ENCODE measurements around the gene ZFHX2. TPM values are rescaled to one million over a fixed set of nuclear protein-coding genes. Genes with fewer than 3 reads are reported as not detected.
"Not testable (repeated sequence)": the region's sequence is repeated elsewhere in the genome, so short reads cannot be mapped to it uniquely, and the experiment has no call there.

ZFHX2 gene
- 1 to 10 TPM; 1.2 to 1.4 TPM for total RNA-seq

DNA sequence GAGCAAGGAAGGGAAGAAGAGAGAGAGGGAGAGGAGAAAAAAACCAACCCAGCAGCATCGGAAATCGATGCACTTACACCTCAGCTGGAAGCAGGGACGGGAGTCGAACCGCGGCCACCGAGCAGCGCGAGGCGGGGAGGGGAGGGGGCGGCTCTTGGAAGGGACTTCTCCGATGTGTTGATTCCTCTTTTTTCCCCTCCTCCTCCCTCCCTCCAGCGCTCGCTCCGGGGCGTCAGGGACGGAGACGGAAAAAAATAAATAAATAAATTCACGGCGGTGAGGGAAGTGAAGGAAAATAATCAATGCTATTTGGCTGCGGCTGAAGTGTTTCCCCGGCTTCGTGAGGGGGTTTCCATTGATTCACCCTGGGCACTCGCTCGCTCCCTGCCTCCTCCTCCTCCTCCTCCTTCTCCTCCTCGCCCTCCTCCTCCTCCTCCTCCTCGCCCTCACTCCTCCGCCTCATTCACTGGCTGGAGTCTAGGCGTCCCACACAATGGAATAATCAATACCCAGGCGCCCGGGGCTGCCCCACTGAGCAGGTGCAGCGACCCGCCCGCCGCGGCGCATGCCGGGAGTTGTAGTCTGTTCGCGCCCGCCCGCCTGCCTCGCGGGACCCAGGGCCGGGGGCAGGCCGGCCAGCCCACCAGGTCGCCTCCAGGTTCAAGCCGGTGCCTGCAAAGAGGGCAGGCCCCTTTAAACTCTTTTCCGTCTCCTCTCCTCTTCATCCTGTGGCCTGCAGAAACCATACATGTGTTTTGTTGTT, at the start of gene ZFHX2:
Gene ZFHX2, minus strand, starts transcription at position 500 of the 763 bp plus-strand sequence. CDS start 16,440 bp downstream, outside the sequence.
- CTCF ChIA-PET = interaction anchor here (0.8 to 8.1 kb wide), 8 partner anchors 10 to 403 kb away, joined by 3 to 63 read pairs (median 3); no protein-coding TSS in a partner anchor
- H3K4me1 Mint-ChIP-seq (ENCODE audit: low read depth) = peaks cover 11% of the 10 kb centered on the region
- no peaks in the 10 kb centered on the region for H3K36me3 Mint-ChIP-seq
- H3K27ac Mint-ChIP-seq = peak within 1 kb of the TSS; percentile 55
- DNase-seq = peak; percentile 85
- intact Hi-C loops (cut with micrococcal nuclease) = loop anchor here (1.0 to 2.0 kb wide), 4 partner anchors 15 to 457 kb away; partner anchors contain the start of genes ACIN1, AP1G2, C14orf119 and NGDN
- no peaks in the 10 kb centered on the region for H3K9me3 Mint-ChIP-seq
- H3K4me3 Mint-ChIP-seq = no peak within 1 kb of the TSS
- H3K27me3 Mint-ChIP-seq = no peaks in the 10 kb centered on the region
- POLR2A ChIA-PET = interaction anchor here (1.1 kb wide), 1 partner anchor 10 kb away, joined by 4 read pairs; no protein-coding TSS in a partner anchor

- H3K27me3 Mint-ChIP-seq = no peaks in the 10 kb centered on the region
- H3K4me1 Mint-ChIP-seq (ENCODE audit: low read depth) = peaks cover 4% of the 10 kb centered on the region
- H3K4me3 Mint-ChIP-seq = no peak overlapping the region
- ChIA-PET CTCF (interaction anchor here (1.8 to 3.5 kb wide), 3 partner anchors 10 to 31 kb away, joined by 6 to 14 read pairs (median 11); no protein-coding TSS in a partner anchor), POLR2A (no interaction called here)
- H3K9me3 Mint-ChIP-seq = peaks cover 4% of the 10 kb centered on the region
- no peaks in the 10 kb centered on the region for H3K36me3 Mint-ChIP-seq
- intact Hi-C loops (cut with micrococcal nuclease) = no loop called here
- no peak overlapping the region for H3K27ac Mint-ChIP-seq
- DNase-seq = no peak
These were observed 49.2 kb upstream of the ZFHX2 start for GRCh38 chr14:23600806-23601205.

- no peaks in the 10 kb centered on the region for H3K27me3 Mint-ChIP-seq
- POLR2A ChIA-PET = no interaction called here
- H3K4me3 Mint-ChIP-seq = no peak overlapping the region
- CTCF ChIA-PET = interaction anchor here (1.8 to 3.5 kb wide), 3 partner anchors 10 to 32 kb away, joined by 6 to 14 read pairs (median 11); no protein-coding TSS in a partner anchor
- H3K27ac Mint-ChIP-seq = no peak overlapping the region
- no peak for DNase-seq
- intact Hi-C loops (cut with micrococcal nuclease) = no loop called here
- no peaks in the 10 kb centered on the region for H3K36me3 Mint-ChIP-seq
- H3K9me3 Mint-ChIP-seq = peaks cover 4% of the 10 kb centered on the region
- no peaks in the 10 kb centered on the region for H3K4me1 Mint-ChIP-seq (ENCODE audit: low read depth)
These were observed 48.8 kb upstream of the ZFHX2 start for GRCh38 chr14:23600322-23600707.

- CTCF ChIA-PET; H3K36me3 Mint-ChIP-seq; H3K27me3 Mint-ChIP-seq; DNase-seq; intact Hi-C loops (cut with micrococcal nuclease); H3K4me3 Mint-ChIP-seq; H3K4me1 Mint-ChIP-seq (ENCODE audit: low read depth); H3K27ac Mint-ChIP-seq; POLR2A ChIA-PET; H3K9me3 Mint-ChIP-seq: not testable (repeated sequence)
These were observed 42.6 kb upstream of the ZFHX2 start for GRCh38 chr14:23594191-23594590.

DNA sequence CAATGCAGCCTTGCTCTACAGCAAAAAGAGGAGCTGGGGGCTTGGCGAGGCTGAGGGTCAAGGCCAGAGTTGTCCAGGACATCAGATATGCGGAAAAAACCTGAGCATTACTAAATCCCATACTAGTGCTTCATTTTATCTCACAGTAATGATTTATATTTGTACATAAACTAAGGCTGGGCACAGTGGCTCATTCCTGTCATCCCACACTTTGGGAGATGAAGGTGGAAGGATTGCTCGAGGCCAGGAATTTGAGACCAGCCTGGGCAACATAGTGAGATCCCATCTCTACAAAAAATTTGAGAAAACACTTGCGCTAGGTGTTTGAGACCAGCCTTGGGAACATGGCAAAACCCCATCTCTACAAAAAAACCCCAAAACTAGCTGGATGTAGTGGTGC, 38.6 kb upstream of the ZFHX2 start:
- ChIA-PET POLR2A (no interaction called here), CTCF (interaction anchor here (0.6 to 6.1 kb wide), 9 partner anchors 11 to 340 kb away, joined by 3 to 103 read pairs (median 3); partner anchors contain the start of gene DHRS2)
- H3K4me1 Mint-ChIP-seq (ENCODE audit: low read depth) = peaks cover 2% of the 10 kb centered on the region
- DNase-seq = no peak
- peaks cover 12% of the 10 kb centered on the region for H3K27me3 Mint-ChIP-seq
- H3K4me3 Mint-ChIP-seq = no peak overlapping the region
- no peak overlapping the region for H3K27ac Mint-ChIP-seq
- intact Hi-C loops (cut with micrococcal nuclease) = no loop called here
- H3K36me3 Mint-ChIP-seq = no peaks in the 10 kb centered on the region
- no peaks in the 10 kb centered on the region for H3K9me3 Mint-ChIP-seq

GRCh38 chr14:23589606-23590005, 38.0 kb upstream of the ZFHX2 start:
- intact Hi-C loops (cut with micrococcal nuclease) = loop anchor here (1.0 kb wide), 4 partner anchors 17 to 340 kb away; no protein-coding TSS in a partner anchor
- H3K4me1 Mint-ChIP-seq (ENCODE audit: low read depth) = peaks cover 2% of the 10 kb centered on the region
- CTCF ChIA-PET = interaction anchor here (0.5 to 6.1 kb wide), 32 partner anchors 8 to 503 kb away, joined by 3 to 103 read pairs (median 6); partner anchors contain the start of genes AP1G2 and DHRS2
- no peak for DNase-seq
- H3K4me3 Mint-ChIP-seq = no peak overlapping the region
- H3K9me3 Mint-ChIP-seq = no peaks in the 10 kb centered on the region
- H3K27ac Mint-ChIP-seq = no peak overlapping the region
- POLR2A ChIA-PET = interaction anchor here (0.8 to 1.0 kb wide), 3 partner anchors 16 to 557 kb away, joined by 3 to 4 read pairs (median 3); partner anchors contain the start of gene PSME2
- H3K27me3 Mint-ChIP-seq = peaks cover 12% of the 10 kb centered on the region
- no peaks in the 10 kb centered on the region for H3K36me3 Mint-ChIP-seq

DNA sequence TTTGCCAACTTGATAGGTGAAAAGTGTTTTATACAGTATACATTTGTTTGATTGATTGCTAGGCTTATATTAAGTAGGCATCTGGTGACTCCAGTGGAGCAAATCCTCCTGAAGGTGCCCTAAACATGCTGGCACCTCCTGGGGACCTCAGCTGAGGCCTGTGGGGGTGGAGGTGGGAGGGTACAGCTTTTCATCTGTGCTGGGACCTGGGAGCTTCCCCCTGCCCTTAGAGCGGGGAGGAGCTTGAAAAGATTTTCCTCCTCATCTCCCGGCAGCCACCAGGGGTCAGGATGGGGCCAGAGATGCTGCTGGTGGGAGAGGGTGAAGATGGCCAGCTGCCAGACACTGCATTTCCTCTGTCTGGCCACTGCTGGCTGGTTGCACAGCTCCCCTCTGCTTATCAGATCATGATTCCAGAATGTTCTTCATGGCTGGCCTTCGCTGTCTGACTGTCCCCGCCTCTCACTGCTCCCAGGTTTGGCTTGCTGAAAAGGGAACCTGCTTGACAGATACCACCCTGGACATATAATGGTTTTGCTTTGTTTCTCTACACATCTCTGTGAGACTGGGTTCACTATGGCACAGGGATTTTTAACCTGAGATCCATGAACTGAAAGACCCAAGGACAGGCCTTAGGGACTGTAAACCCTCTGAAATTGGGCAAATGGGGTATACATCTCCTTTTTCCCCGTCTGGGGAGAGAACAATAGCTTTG, 37.5 kb upstream of the ZFHX2 start:
- Mint-ChIP-seq H3K36me3 (no peaks in the 10 kb centered on the region), H3K9me3 (no peaks in the 10 kb centered on the region), H3K4me1 (ENCODE audit: low read depth) (peaks cover 2% of the 10 kb centered on the region), H3K27me3 (peaks cover 15% of the 10 kb centered on the region), H3K27ac (no peak overlapping the region), H3K4me3 (no peak overlapping the region)
- ChIA-PET CTCF (interaction anchor here (0.5 to 6.1 kb wide), 40 partner anchors 9 to 503 kb away, joined by 3 to 103 read pairs (median 5); partner anchors contain the start of genes AP1G2, DHRS2, DHRS4 and ZFHX2), POLR2A (interaction anchor here (0.8 to 1.0 kb wide), 3 partner anchors 17 to 557 kb away, joined by 3 to 4 read pairs (median 3); partner anchors contain the start of gene PSME2)
- DNase-seq = peak; percentile 91
- intact Hi-C loops (cut with micrococcal nuclease) = loop anchor here (1.0 kb wide), 4 partner anchors 17 to 340 kb away; no protein-coding TSS in a partner anchor

- H3K27ac Mint-ChIP-seq; intact Hi-C loops (cut with micrococcal nuclease); DNase-seq; H3K9me3 Mint-ChIP-seq; CTCF ChIA-PET; H3K36me3 Mint-ChIP-seq; H3K4me1 Mint-ChIP-seq (ENCODE audit: low read depth); H3K4me3 Mint-ChIP-seq: not testable (repeated sequence)
- POLR2A ChIA-PET = interaction anchor here (0.5 kb wide), 1 partner anchor 525 kb away, joined by 5 read pairs; no protein-coding TSS in a partner anchor
- peaks cover 28% of the 10 kb centered on the region for H3K27me3 Mint-ChIP-seq
These were observed 33.1 kb upstream of the ZFHX2 start for GRCh38 chr14:23584527-23585203.

- DNase-seq; CTCF ChIA-PET; H3K9me3 Mint-ChIP-seq; H3K4me1 Mint-ChIP-seq (ENCODE audit: low read depth); H3K27ac Mint-ChIP-seq; intact Hi-C loops (cut with micrococcal nuclease); POLR2A ChIA-PET; H3K36me3 Mint-ChIP-seq; H3K4me3 Mint-ChIP-seq: not testable (repeated sequence)
- peaks cover 31% of the 10 kb centered on the region for H3K27me3 Mint-ChIP-seq
These were observed 32.4 kb upstream of the ZFHX2 start for GRCh38 chr14:23583761-23584526.

GRCh38 chr14:23582906-23583760, 31.6 kb upstream of the ZFHX2 start:
- ChIA-PET CTCF (interaction anchor here (0.6 to 1.6 kb wide), 3 partner anchors 47 to 475 kb away, joined by 3 to 4 read pairs (median 3); no protein-coding TSS in a partner anchor), POLR2A (no interaction called here)
- Mint-ChIP-seq H3K27ac (no peak overlapping the region), H3K9me3 (no peaks in the 10 kb centered on the region), H3K4me1 (ENCODE audit: low read depth) (peaks cover 8% of the 10 kb centered on the region), H3K4me3 (no peak overlapping the region), H3K27me3 (peaks cover 35% of the 10 kb centered on the region), H3K36me3 (no peaks in the 10 kb centered on the region)
- no peak for DNase-seq
- intact Hi-C loops (cut with micrococcal nuclease) = no loop called here
